Suprapubic skin (tissue), 4 donors: ENCODE results near the gene CLASP1. TPM values are rescaled to one million over a fixed set of nuclear protein-coding genes. Genes with fewer than 3 reads are reported as not detected.

Experiments
- DNase-seq, 2 donors: peaks; one replicate each; pipeline ENCODE4 v3.0.0-alpha.2; 2019; ENCODE audit warnings: low spot score in 2 of 2
- H3K27ac ChIP-seq: fragments of 200-600 bp; sonication (generic); one replicate; pipeline ENCODE4 v1.5.1; 2019
- H3K27me3 ChIP-seq: fragments of 200-600 bp; sonication (generic); one replicate; pipeline ENCODE4 v1.5.1; 2019
- H3K36me3 ChIP-seq: fragments of 200-600 bp; sonication (generic); one replicate; pipeline ENCODE4 v1.5.1; 2019
- H3K4me1 ChIP-seq: fragments of 200-600 bp; sonication (generic); one replicate; pipeline ENCODE4 v1.5.1; 2019
- H3K4me3 ChIP-seq: fragments of 200-600 bp; sonication (generic); one replicate; pipeline ENCODE4 v1.5.1; 2019; ENCODE audit warnings: mild to moderate bottlenecking
- H3K9me3 ChIP-seq: fragments of 200-600 bp; sonication (generic); one replicate; pipeline ENCODE4 v1.5.1; 2019
- EP300 ChIP-seq: sonication (generic); formaldehyde crosslinking; IDR thresholded peaks from one replicate; pipeline ENCODE4 v1.6.1; 2017; ENCODE audit warnings: antibody characterized with exemption
- POLR2A ChIP-seq, 2 donors: fragments of 450-650 bp; IDR thresholded peaks; one replicate each; pipeline ENCODE4 v1.6.1; 2017; ENCODE audit warnings: antibody characterized with exemption in 2 of 2, mild to moderate bottlenecking in 2 of 2, moderate library complexity in 2 of 2
- POLR2AphosphoS5 ChIP-seq, 3 donors: sonication (generic); formaldehyde crosslinking; IDR thresholded peaks; one replicate each; pipeline ENCODE4 v1.6.1; 2017; ENCODE audit warnings: antibody characterized with exemption in 3 of 3
- WGBS: methylation state at CpG from one replicate; pipeline ENCODE4 v1.1.5; 2018; 5-methylcytosine and 5-hydroxymethylcytosine counted together
- total RNA-seq, 4 donors: library from RNA; depleted of rRNA; stranded (reverse); fragments of >200 nt; gene quantifications; one replicate each; pipeline ENCODE4 v1.1.0, GENCODE V29; 2016
- TF ChIP-seq, protein P1 (sequence below), 2 donors: fragments of 200-600 bp in 1 of 2; fragments of 450-650 bp in 1 of 2; sonication (generic) in 1 of 2; IDR thresholded peaks; one replicate each; pipeline ENCODE4 v1.5.1; 2016 to 2019; ENCODE audit warnings: antibody characterized with exemption in 2 of 2, mild to moderate bottlenecking in 1 of 2, moderate library complexity in 1 of 2

Gene CLASP1
- total RNA-seq, 4 donors from 2014 or later, result 53.3 to 99.5 (median 67.6) TPM

DNA sequence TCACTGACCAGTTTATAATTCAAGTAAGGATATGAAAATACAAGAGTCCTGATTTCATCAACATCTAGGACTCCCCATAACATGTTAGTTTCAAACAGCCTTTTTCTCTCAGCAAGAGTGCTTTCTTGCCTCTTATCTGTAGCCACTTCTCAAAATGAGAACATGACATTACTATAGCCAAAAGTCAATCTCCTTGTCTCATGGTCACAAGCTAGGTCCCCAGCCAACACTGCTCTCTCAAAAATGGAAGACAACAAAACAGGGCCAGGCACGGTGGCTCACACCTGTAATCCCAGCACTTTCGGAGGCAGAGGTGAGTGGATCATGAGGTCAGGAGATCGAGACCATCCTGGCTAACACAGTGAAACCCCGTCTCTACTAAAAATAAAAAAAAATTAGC, 15.8 kb downstream of the CLASP1 start:
- no peaks in the 10 kb centered on the region for H3K9me3 ChIP-seq
- no peak overlapping the region for H3K27ac ChIP-seq
- H3K4me1 ChIP-seq, result peaks cover 15% of the 10 kb centered on the region
- TF ChIP-seq POLR2A (IDR thresholded peaks at IDR 0.05), result no peak
- TF ChIP-seq POLR2AphosphoS5 (IDR thresholded peaks at IDR 0.05), result no peak
- TF ChIP-seq, protein P1, sequence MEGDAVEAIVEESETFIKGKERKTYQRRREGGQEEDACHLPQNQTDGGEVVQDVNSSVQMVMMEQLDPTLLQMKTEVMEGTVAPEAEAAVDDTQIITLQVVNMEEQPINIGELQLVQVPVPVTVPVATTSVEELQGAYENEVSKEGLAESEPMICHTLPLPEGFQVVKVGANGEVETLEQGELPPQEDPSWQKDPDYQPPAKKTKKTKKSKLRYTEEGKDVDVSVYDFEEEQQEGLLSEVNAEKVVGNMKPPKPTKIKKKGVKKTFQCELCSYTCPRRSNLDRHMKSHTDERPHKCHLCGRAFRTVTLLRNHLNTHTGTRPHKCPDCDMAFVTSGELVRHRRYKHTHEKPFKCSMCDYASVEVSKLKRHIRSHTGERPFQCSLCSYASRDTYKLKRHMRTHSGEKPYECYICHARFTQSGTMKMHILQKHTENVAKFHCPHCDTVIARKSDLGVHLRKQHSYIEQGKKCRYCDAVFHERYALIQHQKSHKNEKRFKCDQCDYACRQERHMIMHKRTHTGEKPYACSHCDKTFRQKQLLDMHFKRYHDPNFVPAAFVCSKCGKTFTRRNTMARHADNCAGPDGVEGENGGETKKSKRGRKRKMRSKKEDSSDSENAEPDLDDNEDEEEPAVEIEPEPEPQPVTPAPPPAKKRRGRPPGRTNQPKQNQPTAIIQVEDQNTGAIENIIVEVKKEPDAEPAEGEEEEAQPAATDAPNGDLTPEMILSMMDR (IDR thresholded peaks at IDR 0.05), result no peak
- no peak for TF ChIP-seq EP300
- H3K36me3 ChIP-seq, result no peaks in the 10 kb centered on the region
- H3K27me3 ChIP-seq, result no peaks in the 10 kb centered on the region
- DNase-seq, result no peak
- WGBS, result 94% methylated on average over 4 of the region's 4 CpGs
- H3K4me3 ChIP-seq, result no peak overlapping the region

DNA sequence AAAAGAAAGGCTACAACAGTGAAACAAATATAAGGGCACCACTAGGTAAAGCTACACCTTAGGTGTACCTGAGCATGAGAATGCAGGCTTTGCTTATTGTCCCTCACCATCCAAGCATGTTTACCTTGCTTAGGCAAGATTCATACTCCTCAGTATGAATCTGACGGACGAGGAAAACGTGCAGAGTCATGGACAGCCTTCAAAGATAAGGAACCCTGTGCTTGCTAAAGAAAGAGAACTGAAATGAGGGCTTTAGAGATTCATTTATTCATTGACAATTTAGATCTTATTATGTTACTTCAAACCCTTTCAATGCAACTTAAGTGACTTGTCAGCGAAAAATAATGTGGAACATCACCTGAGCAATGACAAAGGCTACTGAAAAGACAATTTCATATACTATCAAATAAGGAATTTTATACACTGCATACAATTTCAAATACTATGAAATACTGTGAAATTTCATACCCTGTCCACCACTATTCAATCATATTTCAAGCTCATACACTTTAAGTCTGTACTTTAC, 21.7 kb downstream of the CLASP1 start:
- H3K4me3 ChIP-seq, result no peak overlapping the region
- peaks cover 10% of the 10 kb centered on the region for H3K4me1 ChIP-seq
- 90% methylated on average over 4 of the region's 4 CpGs for WGBS
- no peaks in the 10 kb centered on the region for H3K36me3 ChIP-seq
- peak overlapping the region; percentile 18 for H3K27ac ChIP-seq
- no peaks in the 10 kb centered on the region for H3K9me3 ChIP-seq
- DNase-seq, result no peak
- no peaks in the 10 kb centered on the region for H3K27me3 ChIP-seq
- TF ChIP-seq POLR2AphosphoS5 (IDR thresholded peaks at IDR 0.05) (no peak), EP300 (no peak), POLR2A (IDR thresholded peaks at IDR 0.05) (no peak)
- TF ChIP-seq, protein P1 (IDR thresholded peaks at IDR 0.05), result no peak

DNA sequence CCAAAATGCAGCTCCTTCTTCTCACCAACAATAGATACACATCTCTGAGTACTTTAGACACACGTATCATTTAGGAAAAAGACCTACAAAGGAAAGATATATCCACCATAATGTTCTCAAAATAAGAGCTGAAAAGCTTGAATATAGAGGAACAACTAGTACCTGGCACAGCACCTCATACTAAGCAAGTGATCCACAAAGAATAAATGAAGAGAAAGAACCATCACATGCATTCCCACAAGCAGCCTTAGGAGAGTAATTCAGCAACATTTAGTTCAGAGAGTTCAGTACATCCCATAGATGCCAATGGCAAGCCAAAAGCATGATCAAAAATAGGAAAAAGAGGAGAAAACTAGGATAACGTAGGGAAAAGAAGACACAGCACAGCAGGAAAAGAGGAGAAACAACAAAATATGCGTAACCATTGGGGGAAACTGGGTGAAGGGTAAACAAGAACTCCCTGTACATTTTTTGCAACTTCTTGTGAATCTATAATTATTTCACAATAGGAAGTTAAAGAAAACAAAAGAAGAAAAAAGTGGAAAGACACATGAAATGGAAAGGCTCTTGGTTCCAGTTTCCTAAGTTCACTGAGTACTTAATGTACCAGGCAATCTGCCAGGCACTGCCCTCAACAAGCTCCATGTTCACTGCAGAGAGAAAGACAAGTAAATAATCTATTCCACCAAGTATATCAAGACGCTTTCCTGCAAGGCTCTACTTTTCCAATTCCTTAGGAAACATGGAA, 22.3 kb downstream of the CLASP1 start:
- peak overlapping the region; percentile 18 for H3K27ac ChIP-seq

DNA sequence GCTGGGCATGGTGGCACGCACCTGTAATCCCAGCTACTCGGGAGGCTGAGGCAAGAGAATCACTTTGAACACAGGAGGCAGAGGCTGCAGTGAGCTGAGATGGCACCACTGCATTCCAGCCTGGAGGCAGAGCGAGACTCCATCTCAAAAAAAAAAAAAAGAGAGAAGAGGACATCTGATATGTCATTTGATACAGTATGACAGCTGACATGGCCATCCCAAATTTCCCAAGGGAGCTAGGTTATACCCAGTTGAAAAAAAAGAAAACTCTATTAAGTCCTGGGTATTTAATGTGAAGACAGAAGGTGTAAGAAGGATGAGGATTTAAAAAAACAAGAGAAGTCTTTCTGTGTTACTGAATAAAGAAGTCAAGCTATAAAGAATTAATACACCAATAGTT, 23.3 kb downstream of the CLASP1 start:
- no peak for DNase-seq
- peaks cover 10% of the 10 kb centered on the region for H3K4me1 ChIP-seq
- no peak for TF ChIP-seq POLR2A (IDR thresholded peaks at IDR 0.05)
- no peak for TF ChIP-seq POLR2AphosphoS5 (IDR thresholded peaks at IDR 0.05)
- no peak for TF ChIP-seq EP300
- TF ChIP-seq, protein P1 (IDR thresholded peaks at IDR 0.05), result no peak
- no peak overlapping the region for H3K4me3 ChIP-seq
- no peaks in the 10 kb centered on the region for H3K9me3 ChIP-seq
- H3K27me3 ChIP-seq, result no peaks in the 10 kb centered on the region
- WGBS, result 98% methylated on average over 3 of the region's 3 CpGs
- no peak overlapping the region for H3K27ac ChIP-seq
- no peaks in the 10 kb centered on the region for H3K36me3 ChIP-seq

More for the DNA sequence above, 22.3 kb downstream of the CLASP1 start:
- Histone ChIP-seq H3K36me3 (no peaks in the 10 kb centered on the region), H3K27me3 (no peaks in the 10 kb centered on the region), H3K9me3 (no peaks in the 10 kb centered on the region), H3K4me3 (no peak overlapping the region), H3K4me1 (peaks cover 10% of the 10 kb centered on the region)
- DNase-seq, result no peak
- WGBS, result 82% methylated on average over 4 of the region's 4 CpGs
- TF ChIP-seq EP300, result no peak

DNA sequence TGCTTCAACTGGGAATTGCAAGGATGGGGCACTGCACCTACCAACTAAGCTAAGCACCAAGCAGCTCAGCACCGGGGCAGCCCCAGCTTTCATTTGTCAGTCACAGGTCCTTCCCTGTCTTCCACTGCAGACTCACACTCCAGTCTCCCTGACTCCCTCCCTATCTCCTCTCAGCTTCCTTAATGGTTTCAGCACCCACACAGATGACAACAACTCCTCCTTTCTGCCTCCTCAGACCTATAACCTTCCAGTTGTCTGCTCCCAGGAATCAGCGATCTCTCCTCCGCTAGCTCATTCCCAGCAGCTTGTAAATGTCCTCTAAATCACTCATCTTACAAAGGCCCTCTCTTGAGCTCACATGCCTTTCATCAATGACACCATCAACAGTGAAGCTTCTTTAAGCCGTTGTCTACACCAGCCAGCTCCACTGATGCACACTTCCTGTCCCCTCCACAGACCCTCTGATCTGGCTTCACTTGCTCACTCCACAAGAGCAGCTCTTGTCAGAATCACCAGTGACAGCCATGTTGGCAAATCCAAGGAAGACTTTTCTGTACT, 32.1 kb downstream of the CLASP1 start:
- Histone ChIP-seq H3K36me3 (peaks cover 9% of the 10 kb centered on the region), H3K9me3 (no peaks in the 10 kb centered on the region), H3K4me1 (peaks cover 6% of the 10 kb centered on the region), H3K27me3 (no peaks in the 10 kb centered on the region), H3K4me3 (no peak overlapping the region), H3K27ac (no peak overlapping the region)
- no peak for TF ChIP-seq POLR2AphosphoS5 (IDR thresholded peaks at IDR 0.05)
- no peak for TF ChIP-seq POLR2A (IDR thresholded peaks at IDR 0.05)
- TF ChIP-seq, protein P1 (IDR thresholded peaks at IDR 0.05), result no peak
- no peak for TF ChIP-seq EP300
- 67% methylated on average over 4 of the region's 4 CpGs for WGBS
- DNase-seq, result no peak
